Vagina (tissue), 2 donors: ENCODE measurements around the gene RUFY1. TPM values are rescaled to one million over a fixed set of nuclear protein-coding genes. Genes with fewer than 3 reads are reported as not detected.

Experiments
- DNase-seq, 2 donors: peaks; one replicate each; pipeline ENCODE4 v3.0.0-alpha.2; 2017; ENCODE audit errors: extremely low spot score in 2 of 2
- H3K27ac ChIP-seq: fragments of 200-600 bp; sonication (generic); one replicate; pipeline ENCODE4 v1.5.1; 2019
- H3K27me3 ChIP-seq: fragments of 200-600 bp; sonication (generic); one replicate; pipeline ENCODE4 v1.5.1; 2019
- H3K36me3 ChIP-seq, 2 donors: fragments of 200-600 bp; sonication (generic); one replicate each; pipeline ENCODE4 v1.5.1; 2017 to 2019
- H3K4me1 ChIP-seq: fragments of 200-600 bp; sonication (generic); one replicate; pipeline ENCODE4 v1.5.1; 2019
- H3K4me3 ChIP-seq, 2 donors: fragments of 200-600 bp; sonication (generic); 1 replicate in 1 of 2; 2 replicates in 1 of 2; pipeline ENCODE4 v1.5.1; 2016 to 2019
- H3K9me3 ChIP-seq: fragments of 200-600 bp; sonication (generic); one replicate; pipeline ENCODE4 v1.5.1; 2019
- CTCF ChIP-seq, 3 experiments: fragments of 450-650 bp in 2 of 3; fragments of 200-600 bp in 1 of 3; sonication (generic) in 1 of 3; IDR thresholded peaks; one replicate each; pipeline ENCODE4 v1.5.1; 2017 to 2019; ENCODE audit warnings: antibody characterized with exemption in 3 of 3, mild to moderate bottlenecking in 2 of 3, moderate library complexity in 2 of 3
- POLR2A ChIP-seq, 2 donors: fragments of 450-650 bp; IDR thresholded peaks; one replicate each; pipeline ENCODE4 v1.6.1; 2017; ENCODE audit warnings: antibody characterized with exemption in 2 of 2, mild to moderate bottlenecking in 2 of 2, moderate library complexity in 2 of 2
- POLR2AphosphoS5 ChIP-seq, 2 donors: sonication (generic); formaldehyde crosslinking; IDR thresholded peaks; one replicate each; pipeline ENCODE4 v1.9.0; 2017; ENCODE audit warnings: antibody characterized with exemption in 2 of 2, mild to moderate bottlenecking in 2 of 2, low read depth in 1 of 2; ENCODE audit not compliant: insufficient read depth in 1 of 2
- intact Hi-C: fragments of 100-400 bp; cut with DNase I; formaldehyde crosslinking; loops from one replicate; pipeline ENCODE4 v1.15.1; 2023
- total RNA-seq: library from RNA; depleted of rRNA; stranded (reverse); fragments of >200 nt; gene quantifications from one replicate; pipeline ENCODE4 v1.2.3, GENCODE V29; 2016

Gene RUFY1
- total RNA-seq, 1 donor from 2014 or later: 35.6 TPM

GRCh38 chr5:179608131-179608581 lies 57.8 kb downstream of the RUFY1 start:
- TF ChIP-seq POLR2A (IDR thresholded peaks at IDR 0.05): no peak
- no peak for TF ChIP-seq CTCF (IDR thresholded peaks at IDR 0.05)
- Histone ChIP-seq H3K9me3 (no peaks in the 10 kb centered on the region), H3K4me1 (peaks cover 49% of the 10 kb centered on the region), H3K27me3 (no peaks in the 10 kb centered on the region), H3K4me3 (no peak overlapping the region), H3K27ac (no peak overlapping the region), H3K36me3 (peaks cover 0 to 75% of the 10 kb centered on the region in 2 donors)
- no peak for DNase-seq
- intact Hi-C loops: no loop called here

GRCh38 chr5:179609834-179610108 lies 59.4 kb downstream of the RUFY1 start:
- intact Hi-C loops: loop anchor here (10.0 kb wide), 1 partner anchor 1465 kb away; no protein-coding TSS in a partner anchor
- H3K4me1 ChIP-seq: peaks cover 56% of the 10 kb centered on the region

DNA sequence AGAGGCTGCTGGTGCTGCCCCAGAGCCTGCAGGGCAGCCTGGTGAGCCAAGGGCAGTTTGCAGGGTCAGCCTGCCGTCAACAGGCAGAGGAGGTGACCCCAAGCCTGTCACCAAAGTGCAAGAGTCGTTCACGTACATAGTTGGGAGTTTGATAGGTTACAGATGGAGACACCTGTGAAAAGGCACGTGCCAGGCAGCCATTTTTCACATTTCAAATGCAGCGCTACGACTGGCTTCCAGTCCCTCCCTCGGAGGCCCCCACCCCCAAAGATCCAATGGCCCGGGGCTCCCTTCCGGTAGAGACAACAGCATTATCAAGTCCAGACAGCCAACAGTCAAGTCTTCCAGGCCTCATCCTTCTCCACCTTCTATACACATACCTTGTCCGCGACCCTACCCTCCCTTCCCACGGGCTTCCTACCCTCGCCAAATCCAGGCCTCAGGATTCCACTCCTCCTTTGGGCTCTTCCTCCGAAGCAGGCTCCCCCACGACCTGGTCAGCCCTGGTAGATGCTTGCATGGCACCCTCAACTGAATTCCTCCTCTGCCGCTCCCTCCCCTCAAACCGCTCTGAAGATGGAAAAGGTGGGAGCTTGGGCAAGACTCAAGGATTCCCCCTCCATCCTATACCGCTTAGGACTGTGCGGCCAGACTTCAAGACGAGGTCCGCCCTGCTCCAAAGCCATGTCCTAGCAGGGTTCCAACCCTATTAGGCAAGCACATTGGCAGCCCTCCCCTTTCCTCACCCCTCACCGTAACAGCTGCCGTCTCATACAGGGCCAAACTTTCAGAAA lies 60.0 kb downstream of the RUFY1 start:
- no peaks in the 10 kb centered on the region for H3K27me3 ChIP-seq

More at GRCh38 chr5:179609834-179610108, 59.4 kb downstream of the RUFY1 start:
- DNase-seq: no peak
- H3K27ac ChIP-seq: no peak overlapping the region
- no peaks in the 10 kb centered on the region for H3K9me3 ChIP-seq
- no peak overlapping the region for H3K4me3 ChIP-seq
- no peaks in the 10 kb centered on the region for H3K27me3 ChIP-seq
- peaks cover 6 to 83% of the 10 kb centered on the region in 2 donors for H3K36me3 ChIP-seq
- no peak for TF ChIP-seq CTCF (IDR thresholded peaks at IDR 0.05)
- peak in 1 of 2 donors; percentile 2 for TF ChIP-seq POLR2AphosphoS5 (IDR thresholded peaks at IDR 0.05; ENCODE audit: insufficient read depth in 1 of 2, low read depth in 1 of 2)
- no peak for TF ChIP-seq POLR2A (IDR thresholded peaks at IDR 0.05)

DNA sequence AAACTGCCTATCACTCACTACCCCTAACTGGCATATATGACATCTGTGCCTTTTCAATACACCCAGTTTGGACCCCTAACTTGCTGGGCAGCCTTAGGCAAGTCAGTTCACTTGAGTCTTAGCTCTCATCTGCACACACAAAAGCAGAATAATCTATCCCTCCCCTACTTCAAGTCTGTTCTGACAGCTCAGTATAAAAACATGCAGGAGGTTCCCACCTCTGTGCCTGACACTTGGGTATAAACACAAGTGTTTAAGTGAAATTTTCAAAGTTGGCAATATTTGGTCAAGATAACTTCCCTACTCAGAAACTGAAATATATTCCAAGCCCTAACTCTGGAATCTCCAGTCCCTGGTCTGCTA lies 60.5 kb downstream of the RUFY1 start:
- no peaks in the 10 kb centered on the region for H3K9me3 ChIP-seq
- H3K27me3 ChIP-seq: no peaks in the 10 kb centered on the region
- H3K4me1 ChIP-seq: peaks cover 48% of the 10 kb centered on the region
- H3K36me3 ChIP-seq: peaks cover 6 to 91% of the 10 kb centered on the region in 2 donors
- no peak overlapping the region for H3K4me3 ChIP-seq
- DNase-seq: no peak
- no peak overlapping the region for H3K27ac ChIP-seq
- intact Hi-C loops: loop anchor here (10.0 kb wide), 1 partner anchor 1466 kb away; no protein-coding TSS in a partner anchor
- no peak for TF ChIP-seq CTCF (IDR thresholded peaks at IDR 0.05)
- TF ChIP-seq POLR2AphosphoS5 (IDR thresholded peaks at IDR 0.05; ENCODE audit: insufficient read depth in 1 of 2, low read depth in 1 of 2): no peak
- no peak for TF ChIP-seq POLR2A (IDR thresholded peaks at IDR 0.05)

More for the DNA sequence above, 60.0 kb downstream of the RUFY1 start:
- H3K36me3 ChIP-seq: peaks cover 6 to 88% of the 10 kb centered on the region in 2 donors
- no peak for DNase-seq
- intact Hi-C loops: loop anchor here (10.0 kb wide), 1 partner anchor 1466 kb away; no protein-coding TSS in a partner anchor
- H3K9me3 ChIP-seq: no peaks in the 10 kb centered on the region
- H3K4me1 ChIP-seq: peaks cover 50% of the 10 kb centered on the region
- H3K4me3 ChIP-seq: no peak overlapping the region
- TF ChIP-seq POLR2AphosphoS5 (IDR thresholded peaks at IDR 0.05; ENCODE audit: insufficient read depth in 1 of 2, low read depth in 1 of 2) (no peak), POLR2A (IDR thresholded peaks at IDR 0.05) (no peak), CTCF (IDR thresholded peaks at IDR 0.05) (no peak)
- H3K27ac ChIP-seq: peak overlapping the region; percentile 5
